ENCODE results near the gene ECHS1.
"Not testable (repeated sequence)": the region's sequence is repeated elsewhere in the genome, so short reads cannot be mapped to it uniquely, and the experiment has no call there.

Gene ECHS1

GRCh38 chr10:133373174-133374090 is at the start of gene ECHS1:
ECHS1 (minus strand) TSS chr10:133373354; CDS start chr10:133373333, 21 bp downstream.
- peak; percentile 96 for DNase-seq

GRCh38 chr10:133422223-133422806 is 49.2 kb upstream of the ECHS1 start:
- no peak for DNase-seq

- DNase-seq = no peak
These were observed 48.4 kb upstream of the ECHS1 start for GRCh38 chr10:133421336-133422222.

GRCh38 chr10:133420579-133420978 is 47.4 kb upstream of the ECHS1 start:
- no peak for DNase-seq

- no peak for DNase-seq
These were observed 46.9 kb upstream of the ECHS1 start for GRCh38 chr10:133420028-133420427.

- no peak for DNase-seq
These were observed 46.2 kb upstream of the ECHS1 start for GRCh38 chr10:133419211-133419950.

GRCh38 chr10:133418289-133418993 is 45.3 kb upstream of the ECHS1 start:
- no peak for DNase-seq

GRCh38 chr10:133415752-133416151 is 42.6 kb upstream of the ECHS1 start:
- DNase-seq = no peak

GRCh38 chr10:133414401-133414800 is 41.2 kb upstream of the ECHS1 start:
- not testable (repeated sequence) for DNase-seq

- no peak for DNase-seq
These were observed 39.2 kb upstream of the ECHS1 start for GRCh38 chr10:133412381-133412711.

GRCh38 chr10:133411523-133412380 is 38.6 kb upstream of the ECHS1 start:
- no peak for DNase-seq

- no peak for DNase-seq
These were observed 32.8 kb upstream of the ECHS1 start for GRCh38 chr10:133405844-133406527.

GRCh38 chr10:133405272-133405671 is 32.1 kb upstream of the ECHS1 start:
- DNase-seq = no peak

- no peak for DNase-seq
These were observed 30.6 kb upstream of the ECHS1 start for GRCh38 chr10:133403784-133404183.

- no peak for DNase-seq
These were observed 30.2 kb upstream of the ECHS1 start for GRCh38 chr10:133403359-133403758.

- DNase-seq = no peak
These were observed 29.0 kb upstream of the ECHS1 start for GRCh38 chr10:133401981-133402725.

- DNase-seq = no peak
These were observed 28.3 kb upstream of the ECHS1 start for GRCh38 chr10:133401500-133401899.

- no peak for DNase-seq
These were observed 27.7 kb upstream of the ECHS1 start for GRCh38 chr10:133400624-133401424.

- DNase-seq = no peak
These were observed 26.0 kb upstream of the ECHS1 start for GRCh38 chr10:133399123-133399601.

All from activated CD8-positive, alpha-beta memory T cell treated with anti-CD3 and anti-CD28 coated beads, Interleukin-2, amount 50 U/mL, for 4 hours (primary cell).